Liver (tissue), 9 donors: ENCODE results near the gene CAMKK1. TPM values are rescaled to one million over a fixed set of nuclear protein-coding genes. Genes with fewer than 3 reads are reported as not detected.

Experiments used
- DNase-seq: peaks from one replicate; pipeline ENCODE4 v3.0.0-alpha.2; 2017; ENCODE audit warnings: low spot score
- H3K27ac ChIP-seq, 2 donors: one replicate each; pipeline ENCODE4 v1.7.0; 2013; ENCODE audit warnings: inconsistent platforms in 2 of 2, low read length in 2 of 2, control low read depth in 1 of 2, low read depth in 1 of 2, mild to moderate bottlenecking in 1 of 2
- H3K27me3 ChIP-seq, 4 donors: one replicate each; pipeline versions ENCODE4 v1.6.1 to v1.7.0; 2013; ENCODE audit warnings: low read length in 3 of 4, inconsistent platforms in 1 of 4, mild to moderate bottlenecking in 1 of 4, moderate library complexity in 1 of 4; ENCODE audit not compliant: control insufficient read depth in 4 of 4, insufficient read depth in 4 of 4
- H3K36me3 ChIP-seq, 4 donors: one replicate each; pipeline versions ENCODE4 v1.6.1 to v1.7.0; 2013; ENCODE audit warnings: low read length in 3 of 4, mild to moderate bottlenecking in 3 of 4, low read depth in 1 of 4, moderate library complexity in 1 of 4; ENCODE audit not compliant: control insufficient read depth in 4 of 4, insufficient read depth in 3 of 4
- H3K4me1 ChIP-seq, 4 donors: one replicate each; pipeline versions ENCODE4 v1.6.1 to v1.7.0; 2013; ENCODE audit warnings: low read length in 3 of 4, mild to moderate bottlenecking in 3 of 4, moderate library complexity in 1 of 4; ENCODE audit not compliant: control insufficient read depth in 4 of 4, insufficient read depth in 4 of 4
- H3K4me3 ChIP-seq, 3 donors: one replicate each; pipeline versions ENCODE4 v1.6.1 to v1.7.0; 2013; ENCODE audit warnings: low read length in 3 of 3, control low read depth in 1 of 3, low read depth in 1 of 3, mild to moderate bottlenecking in 1 of 3
- H3K9ac ChIP-seq, 2 donors: one replicate each; pipeline ENCODE4 v1.7.0; 2013; ENCODE audit warnings: low read length in 2 of 2, mild to moderate bottlenecking in 2 of 2, moderate library complexity in 2 of 2, control low read depth in 1 of 2, low read depth in 1 of 2
- H3K9me3 ChIP-seq, 4 donors: one replicate each; pipeline versions ENCODE4 v1.6.1 to v1.7.0; 2013; ENCODE audit warnings: low read length in 3 of 4; ENCODE audit not compliant: control insufficient read depth in 4 of 4
- EGR1 ChIP-seq, 2 donors: IDR thresholded peaks; 2 replicates each; pipeline ENCODE4 v1.6.1; 2016 to 2018; ENCODE audit warnings: antibody characterized with exemption in 2 of 2, low read depth in 2 of 2
- FOXA2 ChIP-seq: IDR thresholded peaks from 2 replicates; pipeline ENCODE4 v1.6.1; 2016; ENCODE audit warnings: antibody characterized with exemption
- GABPA ChIP-seq, 2 donors: IDR thresholded peaks in 1 of 2; conservative IDR thresholded peaks in 1 of 2; 2 replicates each; pipeline ENCODE4 v1.6.1; 2016; ENCODE audit warnings: antibody characterized with exemption in 2 of 2, mild to moderate bottlenecking in 1 of 2, moderate library complexity in 1 of 2
- HNF4A ChIP-seq, 2 donors: conservative IDR thresholded peaks; 2 replicates each; pipeline ENCODE4 v1.6.1; 2016; ENCODE audit warnings: antibody characterized with exemption in 2 of 2, mild to moderate bottlenecking in 2 of 2
- HNF4G ChIP-seq: IDR thresholded peaks from 2 replicates; pipeline ENCODE4 v1.6.1; 2016; ENCODE audit warnings: antibody characterized with exemption
- NR2F2 ChIP-seq: IDR thresholded peaks from 2 replicates; pipeline ENCODE4 v1.6.1; 2016; ENCODE audit warnings: antibody characterized with exemption
- RXRA ChIP-seq, 2 donors: IDR thresholded peaks; 2 replicates each; pipeline ENCODE4 v1.6.1; 2017 to 2018; ENCODE audit warnings: antibody characterized with exemption in 2 of 2, mild to moderate bottlenecking in 1 of 2
- YY1 ChIP-seq: IDR thresholded peaks from 2 replicates; pipeline ENCODE4 v1.6.1; 2016; ENCODE audit warnings: antibody characterized with exemption, mild to moderate bottlenecking
- WGBS: extraction: QIAGEN DNeasy Blood & Tissue Kit; methylation state at CpG from one replicate; pipeline ENCODE4 v1.1.7; 2013; 5-methylcytosine and 5-hydroxymethylcytosine counted together
- polyA plus RNA-seq, 2 donors: library from polyadenylated mRNA; stranded (reverse) in 1 of 2; unstranded in 1 of 2; fragments of 200-250 nt in 1 of 2; fragments of >200 nt in 1 of 2; fragmentation: Nextera tagmentation in 1 of 2; extraction: Ambion mirVana in 1 of 2; gene quantifications; one replicate each; pipeline versions ENCODE4 v1.2.1 to v1.2.3, GENCODE V29; 2013 to 2015
- total RNA-seq, 2 donors: library from RNA; depleted of rRNA; stranded (reverse); fragments of >200 nt; gene quantifications; one replicate each; pipeline ENCODE4 v1.2.3, GENCODE V29; 2014
- TF ChIP-seq, protein P1 (sequence below): fragments of 150-350 bp; IDR thresholded peaks from 2 replicates; pipeline ENCODE4 v1.5.1; 2017; ENCODE audit warnings: improper control_type of control experiment, low read depth, low read length; ENCODE audit not compliant: missing input control
- TF ChIP-seq, protein P2 (sequence below): IDR thresholded peaks from 2 replicates; pipeline ENCODE4 v1.6.1; 2016; ENCODE audit warnings: antibody characterized with exemption
- TF ChIP-seq, protein P3 (sequence below): IDR thresholded peaks from 2 replicates; pipeline ENCODE4 v1.6.1; 2016; ENCODE audit warnings: antibody characterized with exemption
- TF ChIP-seq, protein P4 (sequence below): IDR thresholded peaks from 2 replicates; pipeline ENCODE4 v1.6.1; 2016; ENCODE audit warnings: antibody characterized with exemption
- donor health status: healthy.
- donor health status: healthy.
- donor health status: healthy.
- donor health status: healthy.
- donor health status: healthy.

Gene CAMKK1
- total and polyA plus RNA-seq, 4 donors, result 0.24 to 0.67 (median 0.50) TPM

DNA sequence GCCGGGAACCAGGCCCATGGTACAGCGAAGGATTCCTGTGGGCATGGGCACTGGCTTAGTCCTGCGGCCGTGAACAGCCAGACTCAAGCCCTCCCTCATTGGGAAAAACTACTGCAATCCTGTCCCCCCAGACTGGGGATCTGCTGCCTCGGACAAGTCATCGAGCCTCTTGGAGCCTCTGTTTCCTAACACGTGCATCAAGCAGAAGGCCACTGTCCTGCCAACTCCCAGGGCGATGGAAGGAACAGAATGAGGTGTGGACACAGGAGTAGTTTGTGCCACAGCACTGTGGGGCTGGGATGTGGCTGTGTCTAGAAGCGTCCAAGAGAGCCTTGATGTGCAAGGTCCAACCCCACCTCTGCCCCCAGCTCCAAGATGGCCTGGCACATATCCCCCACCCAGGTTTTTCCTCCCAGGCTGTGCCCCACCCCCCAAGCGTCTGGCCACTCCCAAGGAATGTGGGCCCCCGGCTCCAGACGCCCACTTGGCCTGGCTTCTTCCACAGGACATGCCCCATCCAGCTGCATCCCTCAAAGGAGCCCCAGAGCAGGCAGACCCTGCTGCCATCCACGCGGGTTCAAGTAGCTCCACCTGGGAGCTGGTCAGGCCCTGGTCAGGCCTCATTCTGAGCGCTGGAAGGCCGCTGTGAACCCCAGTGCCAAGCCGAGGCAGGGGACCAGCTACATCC, 3.4 kb downstream of the CAMKK1 start:
- WGBS, result 87% methylated on average over 17 of the region's 17 CpGs
- Histone ChIP-seq H3K9ac (no peak overlapping the region), H3K4me1 (peaks cover 0 to 32% (median 14%) of the 10 kb centered on the region in 4 donors), H3K4me3 (no peak overlapping the region), H3K9me3 (no peaks in the 10 kb centered on the region), H3K27me3 (peaks cover 0 to 2% (median 0%) of the 10 kb centered on the region in 4 donors), H3K36me3 (no peaks in the 10 kb centered on the region), H3K27ac (no peak overlapping the region)
- no peak for TF ChIP-seq RXRA (IDR thresholded peaks at IDR 0.05)
- no peak for TF ChIP-seq HNF4A (conservative IDR thresholded peaks at IDR 0.05)
- TF ChIP-seq NR2F2, result no peak
- TF ChIP-seq, protein P1, sequence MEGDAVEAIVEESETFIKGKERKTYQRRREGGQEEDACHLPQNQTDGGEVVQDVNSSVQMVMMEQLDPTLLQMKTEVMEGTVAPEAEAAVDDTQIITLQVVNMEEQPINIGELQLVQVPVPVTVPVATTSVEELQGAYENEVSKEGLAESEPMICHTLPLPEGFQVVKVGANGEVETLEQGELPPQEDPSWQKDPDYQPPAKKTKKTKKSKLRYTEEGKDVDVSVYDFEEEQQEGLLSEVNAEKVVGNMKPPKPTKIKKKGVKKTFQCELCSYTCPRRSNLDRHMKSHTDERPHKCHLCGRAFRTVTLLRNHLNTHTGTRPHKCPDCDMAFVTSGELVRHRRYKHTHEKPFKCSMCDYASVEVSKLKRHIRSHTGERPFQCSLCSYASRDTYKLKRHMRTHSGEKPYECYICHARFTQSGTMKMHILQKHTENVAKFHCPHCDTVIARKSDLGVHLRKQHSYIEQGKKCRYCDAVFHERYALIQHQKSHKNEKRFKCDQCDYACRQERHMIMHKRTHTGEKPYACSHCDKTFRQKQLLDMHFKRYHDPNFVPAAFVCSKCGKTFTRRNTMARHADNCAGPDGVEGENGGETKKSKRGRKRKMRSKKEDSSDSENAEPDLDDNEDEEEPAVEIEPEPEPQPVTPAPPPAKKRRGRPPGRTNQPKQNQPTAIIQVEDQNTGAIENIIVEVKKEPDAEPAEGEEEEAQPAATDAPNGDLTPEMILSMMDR, result no peak
- TF ChIP-seq YY1, result no peak
- TF ChIP-seq HNF4G, result no peak
- TF ChIP-seq EGR1 (IDR thresholded peaks at IDR 0.05; ENCODE audit: low read depth in 2 of 2), result no peak
- TF ChIP-seq, protein P2, sequence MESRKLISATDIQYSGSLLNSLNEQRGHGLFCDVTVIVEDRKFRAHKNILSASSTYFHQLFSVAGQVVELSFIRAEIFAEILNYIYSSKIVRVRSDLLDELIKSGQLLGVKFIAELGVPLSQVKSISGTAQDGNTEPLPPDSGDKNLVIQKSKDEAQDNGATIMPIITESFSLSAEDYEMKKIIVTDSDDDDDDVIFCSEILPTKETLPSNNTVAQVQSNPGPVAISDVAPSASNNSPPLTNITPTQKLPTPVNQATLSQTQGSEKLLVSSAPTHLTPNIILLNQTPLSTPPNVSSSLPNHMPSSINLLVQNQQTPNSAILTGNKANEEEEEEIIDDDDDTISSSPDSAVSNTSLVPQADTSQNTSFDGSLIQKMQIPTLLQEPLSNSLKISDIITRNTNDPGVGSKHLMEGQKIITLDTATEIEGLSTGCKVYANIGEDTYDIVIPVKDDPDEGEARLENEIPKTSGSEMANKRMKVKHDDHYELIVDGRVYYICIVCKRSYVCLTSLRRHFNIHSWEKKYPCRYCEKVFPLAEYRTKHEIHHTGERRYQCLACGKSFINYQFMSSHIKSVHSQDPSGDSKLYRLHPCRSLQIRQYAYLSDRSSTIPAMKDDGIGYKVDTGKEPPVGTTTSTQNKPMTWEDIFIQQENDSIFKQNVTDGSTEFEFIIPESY, result no peak
- TF ChIP-seq, protein P3, sequence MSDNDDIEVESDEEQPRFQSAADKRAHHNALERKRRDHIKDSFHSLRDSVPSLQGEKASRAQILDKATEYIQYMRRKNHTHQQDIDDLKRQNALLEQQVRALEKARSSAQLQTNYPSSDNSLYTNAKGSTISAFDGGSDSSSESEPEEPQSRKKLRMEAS, result no peak
- no peak for DNase-seq

DNA sequence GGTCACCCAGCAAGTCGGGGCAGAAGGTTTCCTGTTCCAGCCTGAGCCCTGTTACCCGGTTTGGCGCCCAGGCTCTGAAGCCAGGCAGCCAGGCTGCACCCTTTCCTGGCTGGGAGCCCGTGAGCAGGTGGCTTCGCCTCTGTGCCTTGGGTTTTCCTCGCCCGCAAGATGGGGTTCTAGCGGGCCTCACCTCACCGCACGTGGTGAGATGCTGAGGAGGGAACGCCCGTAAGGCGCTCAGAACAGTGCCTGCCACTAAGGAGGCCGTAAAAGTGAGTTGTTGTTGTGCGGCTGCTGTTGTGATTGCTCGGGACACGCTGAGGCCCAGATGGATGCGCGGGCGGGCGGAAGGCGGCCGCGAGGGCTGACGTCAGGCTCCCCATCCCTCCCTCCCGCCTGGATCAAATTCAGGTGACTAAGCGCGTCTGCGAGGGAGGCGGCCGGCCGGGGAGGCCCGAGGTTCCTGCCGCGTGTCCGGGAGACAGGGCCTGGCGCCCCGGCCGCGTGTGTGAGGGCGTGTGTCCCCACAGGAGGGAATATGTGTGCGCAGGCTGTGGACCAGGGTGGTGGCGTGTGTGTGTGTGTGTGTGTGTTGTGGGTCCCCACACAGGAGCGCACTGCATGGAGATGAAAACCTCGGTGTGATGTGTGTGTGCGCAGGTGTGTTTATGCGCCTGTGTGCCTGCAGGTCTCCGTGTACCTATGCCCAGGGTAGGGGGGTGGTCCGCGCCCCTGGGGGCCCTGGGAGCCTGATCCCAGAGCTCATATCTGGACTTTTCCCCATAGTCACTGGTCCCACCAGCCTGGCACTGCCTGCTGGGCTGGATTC, 4.3 kb downstream of the CAMKK1 start:
- DNase-seq, result no peak
- peaks cover 0 to 27% (median 13%) of the 10 kb centered on the region in 4 donors for H3K4me1 ChIP-seq
- 62% methylated on average over 50 of the region's 50 CpGs for whole genome bisulfite sequencing
- TF ChIP-seq GABPA (IDR thresholded peaks at IDR 0.05 in 1 of 2, conservative IDR thresholded peaks at IDR 0.05 in 1 of 2), result no peak
- TF ChIP-seq, protein P3, result no peak
- no peak for TF ChIP-seq FOXA2
- TF ChIP-seq, protein P4, sequence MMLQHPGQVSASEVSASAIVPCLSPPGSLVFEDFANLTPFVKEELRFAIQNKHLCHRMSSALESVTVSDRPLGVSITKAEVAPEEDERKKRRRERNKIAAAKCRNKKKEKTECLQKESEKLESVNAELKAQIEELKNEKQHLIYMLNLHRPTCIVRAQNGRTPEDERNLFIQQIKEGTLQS, result no peak
- no peak for TF ChIP-seq HNF4G
- H3K27me3 ChIP-seq, result peaks cover 0 to 2% (median 0%) of the 10 kb centered on the region in 4 donors
- no peaks in the 10 kb centered on the region for H3K9me3 ChIP-seq
- H3K36me3 ChIP-seq, result no peaks in the 10 kb centered on the region
- no peak overlapping the region for H3K27ac ChIP-seq
- no peak overlapping the region for H3K4me3 ChIP-seq
- no peak overlapping the region for H3K9ac ChIP-seq
